Stomach (tissue), 4 donors: ENCODE results near the gene MTMR3.

Experiments used
- CTCF ChIP-seq, 7 experiments: fragments of 450-650 bp in 4 of 7; fragments of 200-600 bp in 3 of 7; sonication (generic) in 3 of 7; IDR thresholded peaks; one replicate each; pipeline ENCODE4 v1.5.1; 2016 to 2019; ENCODE audit warnings: antibody characterized with exemption in 7 of 7, control low read depth in 2 of 7, mild to moderate bottlenecking in 1 of 7
- POLR2A ChIP-seq, 4 donors: fragments of 450-650 bp; IDR thresholded peaks; one replicate each; pipeline ENCODE4 v1.6.1; 2016; ENCODE audit warnings: antibody characterized with exemption in 4 of 4, control low read depth in 2 of 4, mild to moderate bottlenecking in 1 of 4, moderate library complexity in 1 of 4
- POLR2AphosphoS5 ChIP-seq, 3 donors: sonication (generic); formaldehyde crosslinking; IDR thresholded peaks; one replicate each; pipeline ENCODE4 v1.6.1; 2016; ENCODE audit warnings: antibody characterized with exemption in 3 of 3

GRCh38 chr22:30002861-30003486 lies 120.0 kb downstream of the MTMR3 start:
- TF ChIP-seq CTCF (IDR thresholded peaks at IDR 0.05), result no peak
- no peak for TF ChIP-seq POLR2AphosphoS5 (IDR thresholded peaks at IDR 0.05)
- TF ChIP-seq POLR2A (IDR thresholded peaks at IDR 0.05), result no peak
